LHCN-M2 (cell line): ENCODE data around the gene ATG2B. TPM values are rescaled to one million over a fixed set of nuclear protein-coding genes. Genes with fewer than 3 reads are reported as not detected.

Experiments used
- total RNA-seq: library from RNA; depleted of rRNA; stranded (reverse); fragments of >200 nt; gene quantifications from 2 replicates; pipeline ENCODE4 v1.2.3, GENCODE V29; 2014; rRNA removed

ATG2B gene
- total RNA-seq, 1 experiment from 2014 or later: 12.4 TPM

Other genes with a start within 250 kb of the ATG2B start
- gene BDKRB2, start 158.5 kb downstream of the ATG2B start, total RNA-seq: 0.06 TPM in 1 of 2 replicates, not detected in the other
- gene BDKRB1, start 107.1 kb downstream of the ATG2B start, total RNA-seq: 0.98 and 4.2 TPM in 2 replicates
- 28.0 and 28.7 TPM in 2 replicates for gene GSKIP, start 185 bp upstream of the ATG2B start, total RNA-seq
- gene AK7, start 28.8 kb upstream of the ATG2B start, total RNA-seq: 0.17 TPM in 1 of 2 replicates, not detected in the other
- 56.6 and 77.0 TPM in 2 replicates for gene PAPOLA, start 139.0 kb upstream of the ATG2B start, total RNA-seq